Non-pigmented ciliary epithelial cell (primary cell): ENCODE measurements around the gene RHOBTB1.

Experiments used
- DNase-seq: peaks from one replicate; pipeline ENCODE4 v3.0.0-alpha.2; 2010; ENCODE audit warnings: low read depth

RHOBTB1 gene

DNA sequence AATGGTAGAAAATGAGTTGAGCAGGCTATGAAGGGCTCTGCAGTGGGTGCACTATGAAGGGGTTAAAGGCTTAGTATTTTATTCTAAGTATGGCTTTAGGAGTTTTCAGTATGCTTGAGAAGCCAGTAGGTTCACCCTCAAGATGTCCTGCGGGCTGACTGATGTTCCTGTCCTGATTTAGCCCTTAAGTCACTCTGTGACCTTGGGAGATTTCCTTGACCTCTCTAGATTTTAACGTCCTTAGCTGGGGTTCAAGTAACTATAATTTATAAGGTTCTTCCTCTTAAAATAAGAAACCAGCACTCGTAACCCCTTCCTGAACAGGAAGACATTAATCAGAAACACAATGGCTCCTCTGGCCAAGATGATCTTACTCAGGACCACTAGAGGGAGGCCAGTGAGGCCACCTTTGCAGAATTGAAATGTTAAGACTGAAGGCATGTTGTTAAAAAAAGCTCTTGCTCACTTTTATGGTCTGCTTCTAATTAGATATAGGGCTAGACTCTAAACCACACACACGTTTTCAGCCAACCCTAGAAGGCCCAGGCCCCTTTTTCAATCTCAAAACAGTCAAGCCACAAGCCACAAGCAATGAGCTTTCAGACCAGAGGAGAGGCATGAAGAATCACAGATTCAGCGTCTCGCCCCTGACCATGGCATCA is 123.8 kb downstream of the RHOBTB1 start:
- no peak for DNase-seq
